ENCODE data around the gene FAM25G.

DNA sequence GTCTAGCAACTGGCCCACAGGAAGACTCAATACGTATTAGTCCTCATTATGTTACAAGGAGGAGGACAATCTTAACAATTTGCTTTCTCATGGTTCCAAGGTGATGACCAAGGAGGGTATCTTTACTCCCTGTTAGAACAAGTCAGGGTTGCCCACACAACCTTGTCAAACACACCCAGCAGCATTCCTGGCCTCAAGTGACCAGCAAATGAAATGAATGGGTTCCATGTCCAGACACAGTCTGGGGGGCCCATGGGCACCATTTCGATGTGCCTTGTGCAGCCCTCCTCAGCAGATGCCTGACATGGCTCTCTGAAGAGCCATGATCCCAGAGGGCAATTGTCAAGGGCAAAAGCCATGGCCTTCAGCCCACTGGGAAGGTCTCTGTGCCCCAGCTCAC is 48.4 kb downstream of the FAM25G start:
- TF ChIP-seq, protein P1, sequence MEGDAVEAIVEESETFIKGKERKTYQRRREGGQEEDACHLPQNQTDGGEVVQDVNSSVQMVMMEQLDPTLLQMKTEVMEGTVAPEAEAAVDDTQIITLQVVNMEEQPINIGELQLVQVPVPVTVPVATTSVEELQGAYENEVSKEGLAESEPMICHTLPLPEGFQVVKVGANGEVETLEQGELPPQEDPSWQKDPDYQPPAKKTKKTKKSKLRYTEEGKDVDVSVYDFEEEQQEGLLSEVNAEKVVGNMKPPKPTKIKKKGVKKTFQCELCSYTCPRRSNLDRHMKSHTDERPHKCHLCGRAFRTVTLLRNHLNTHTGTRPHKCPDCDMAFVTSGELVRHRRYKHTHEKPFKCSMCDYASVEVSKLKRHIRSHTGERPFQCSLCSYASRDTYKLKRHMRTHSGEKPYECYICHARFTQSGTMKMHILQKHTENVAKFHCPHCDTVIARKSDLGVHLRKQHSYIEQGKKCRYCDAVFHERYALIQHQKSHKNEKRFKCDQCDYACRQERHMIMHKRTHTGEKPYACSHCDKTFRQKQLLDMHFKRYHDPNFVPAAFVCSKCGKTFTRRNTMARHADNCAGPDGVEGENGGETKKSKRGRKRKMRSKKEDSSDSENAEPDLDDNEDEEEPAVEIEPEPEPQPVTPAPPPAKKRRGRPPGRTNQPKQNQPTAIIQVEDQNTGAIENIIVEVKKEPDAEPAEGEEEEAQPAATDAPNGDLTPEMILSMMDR (IDR thresholded peaks at IDR 0.05): no peak
- TF ChIP-seq EZH2phosphoT487 (IDR thresholded peaks at IDR 0.05): no peak
- no peak for TF ChIP-seq EZH2 (IDR thresholded peaks at IDR 0.05)

All from neural progenitor cell (in vitro differentiated cells).